Glutamatergic neuron (in vitro differentiated cells): ENCODE results near the gene KSR1. TPM values are rescaled to one million over a fixed set of nuclear protein-coding genes. Genes with fewer than 3 reads are reported as not detected.

ENCODE experiments used
- DNase-seq: peaks from one replicate; pipeline ENCODE4 v3.0.0; 2022
- H3K27ac Mint-ChIP-seq: one replicate; pipeline ENCODE4 v1.8.0; 2020; ENCODE audit warnings: mild to moderate bottlenecking, mixed read lengths, inconsistent platforms; ENCODE audit not compliant: unreplicated experiment
- H3K27me3 Mint-ChIP-seq: one replicate; pipeline ENCODE4 v1.8.0; 2020; ENCODE audit warnings: mild to moderate bottlenecking, moderate library complexity, mixed read lengths, inconsistent platforms; ENCODE audit not compliant: unreplicated experiment
- H3K36me3 Mint-ChIP-seq: one replicate; pipeline ENCODE4 v1.8.0; 2020; ENCODE audit warnings: mild to moderate bottlenecking, mixed read lengths, inconsistent platforms; ENCODE audit not compliant: unreplicated experiment
- H3K4me1 Mint-ChIP-seq: one replicate; pipeline ENCODE4 v1.8.0; 2020; ENCODE audit warnings: mild to moderate bottlenecking, low read depth, mixed read lengths, inconsistent platforms; ENCODE audit not compliant: unreplicated experiment
- H3K4me3 Mint-ChIP-seq: one replicate; pipeline ENCODE4 v1.8.0; 2020; ENCODE audit warnings: mild to moderate bottlenecking, mixed read lengths, inconsistent platforms; ENCODE audit not compliant: unreplicated experiment
- H3K9me3 Mint-ChIP-seq: one replicate; pipeline ENCODE4 v1.8.0; 2020; ENCODE audit warnings: mild to moderate bottlenecking, moderate library complexity, mixed read lengths, inconsistent platforms; ENCODE audit not compliant: unreplicated experiment
- total RNA-seq: library from RNA; stranded (reverse); fragmentation: NEBNext Ultra II Directional; extraction: Animal tissue kit (Norgen Biotek cat#: 25700); gene quantifications from one replicate; pipeline ENCODE4 v1.2.1, GENCODE V29; 2021; ENCODE audit not compliant: unreplicated experiment
- TF ChIP-seq, protein P1 (sequence below): fragments of 200-600 bp; sonication (generic); IDR thresholded peaks from one replicate; pipeline ENCODE4 v1.5.0; 2021; ENCODE audit not compliant: partially characterized antibody, unreplicated experiment

Gene KSR1
- total RNA-seq, 1 donor from 2014 or later: 203 TPM

DNA sequence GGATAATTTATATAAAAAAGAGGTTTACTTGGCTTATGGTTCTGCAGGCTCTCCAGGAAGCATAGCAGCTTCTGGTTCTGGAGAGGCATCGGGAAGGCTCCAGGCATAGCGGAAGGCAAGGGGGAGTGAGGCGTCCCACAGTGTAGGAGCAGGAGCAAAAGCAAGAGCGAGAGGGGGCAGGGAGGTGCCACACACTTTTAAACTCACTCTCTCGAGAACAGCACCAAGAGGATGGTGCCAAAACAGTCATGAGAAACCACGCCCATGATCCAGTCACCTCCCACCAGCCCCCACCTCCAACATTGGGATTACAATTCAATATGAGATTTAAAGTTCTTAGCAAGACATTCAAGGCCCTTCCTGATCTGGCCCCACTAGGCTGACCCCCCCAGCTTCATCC lies 124.8 kb downstream of the KSR1 start:
- Mint-ChIP-seq H3K9me3 (peaks cover 25% of the 10 kb centered on the region), H3K4me3 (no peak overlapping the region), H3K4me1 (peaks cover 41% of the 10 kb centered on the region), H3K27me3 (peaks cover 10% of the 10 kb centered on the region), H3K36me3 (no peaks in the 10 kb centered on the region), H3K27ac (no peak overlapping the region)
- TF ChIP-seq, protein P1, sequence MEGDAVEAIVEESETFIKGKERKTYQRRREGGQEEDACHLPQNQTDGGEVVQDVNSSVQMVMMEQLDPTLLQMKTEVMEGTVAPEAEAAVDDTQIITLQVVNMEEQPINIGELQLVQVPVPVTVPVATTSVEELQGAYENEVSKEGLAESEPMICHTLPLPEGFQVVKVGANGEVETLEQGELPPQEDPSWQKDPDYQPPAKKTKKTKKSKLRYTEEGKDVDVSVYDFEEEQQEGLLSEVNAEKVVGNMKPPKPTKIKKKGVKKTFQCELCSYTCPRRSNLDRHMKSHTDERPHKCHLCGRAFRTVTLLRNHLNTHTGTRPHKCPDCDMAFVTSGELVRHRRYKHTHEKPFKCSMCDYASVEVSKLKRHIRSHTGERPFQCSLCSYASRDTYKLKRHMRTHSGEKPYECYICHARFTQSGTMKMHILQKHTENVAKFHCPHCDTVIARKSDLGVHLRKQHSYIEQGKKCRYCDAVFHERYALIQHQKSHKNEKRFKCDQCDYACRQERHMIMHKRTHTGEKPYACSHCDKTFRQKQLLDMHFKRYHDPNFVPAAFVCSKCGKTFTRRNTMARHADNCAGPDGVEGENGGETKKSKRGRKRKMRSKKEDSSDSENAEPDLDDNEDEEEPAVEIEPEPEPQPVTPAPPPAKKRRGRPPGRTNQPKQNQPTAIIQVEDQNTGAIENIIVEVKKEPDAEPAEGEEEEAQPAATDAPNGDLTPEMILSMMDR: no peak
- DNase-seq: no peak

DNA sequence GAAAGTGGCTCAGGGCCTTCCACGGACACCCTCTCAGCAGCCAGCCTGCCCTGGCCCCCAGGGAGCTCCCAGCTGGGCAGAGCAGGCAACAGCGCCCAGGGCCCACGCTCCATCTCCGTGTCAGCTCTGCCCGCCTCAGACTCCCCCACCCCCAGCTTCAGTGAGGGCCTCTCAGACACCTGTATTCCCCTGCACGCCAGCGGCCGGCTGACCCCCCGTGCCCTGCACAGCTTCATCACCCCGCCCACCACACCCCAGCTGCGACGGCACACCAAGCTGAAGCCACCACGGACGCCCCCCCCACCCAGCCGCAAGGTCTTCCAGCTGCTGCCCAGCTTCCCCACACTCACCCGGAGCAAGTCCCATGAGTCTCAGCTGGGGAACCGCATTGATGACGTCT lies 126.4 kb downstream of the KSR1 start:
- peaks cover 27% of the 10 kb centered on the region for H3K9me3 Mint-ChIP-seq
- H3K27me3 Mint-ChIP-seq: peaks cover 8% of the 10 kb centered on the region
- H3K4me1 Mint-ChIP-seq: peaks cover 29% of the 10 kb centered on the region
- H3K4me3 Mint-ChIP-seq: no peak overlapping the region
- H3K27ac Mint-ChIP-seq: no peak overlapping the region
- H3K36me3 Mint-ChIP-seq: no peaks in the 10 kb centered on the region
- TF ChIP-seq, protein P1: no peak
- DNase-seq: no peak

DNA sequence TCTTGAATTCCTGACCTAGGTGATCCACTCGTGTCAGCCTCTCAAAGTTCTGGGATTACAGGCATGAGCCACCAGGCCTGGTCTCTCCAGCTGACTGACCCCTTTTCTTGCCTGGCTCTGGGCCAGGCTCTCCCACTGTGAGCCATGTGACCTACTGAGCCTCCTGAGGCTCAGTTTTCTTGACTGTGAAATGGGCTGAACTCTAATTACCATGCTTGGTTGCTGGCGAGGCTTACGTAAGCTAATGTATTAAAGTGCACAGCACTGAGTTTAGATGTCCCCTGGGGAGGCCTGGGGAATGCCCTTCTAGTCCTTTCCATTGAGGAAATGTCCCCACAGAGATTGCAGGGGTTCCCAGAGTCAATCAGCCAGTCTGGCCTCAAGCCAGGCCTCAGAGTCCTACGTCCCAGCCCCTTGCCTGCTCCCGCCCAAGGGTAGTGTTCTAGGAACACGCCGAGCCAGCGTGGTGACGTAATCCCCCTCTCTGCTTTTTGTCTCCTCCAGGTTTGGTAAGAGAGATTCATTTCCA lies 129.0 kb downstream of the KSR1 start:
- Mint-ChIP-seq H3K27ac (no peak overlapping the region), H3K4me3 (no peak overlapping the region), H3K36me3 (no peaks in the 10 kb centered on the region), H3K9me3 (peaks cover 27% of the 10 kb centered on the region), H3K27me3 (peaks cover 12% of the 10 kb centered on the region), H3K4me1 (peaks cover 28% of the 10 kb centered on the region)
- no peak for DNase-seq
- TF ChIP-seq, protein P1: no peak

DNA sequence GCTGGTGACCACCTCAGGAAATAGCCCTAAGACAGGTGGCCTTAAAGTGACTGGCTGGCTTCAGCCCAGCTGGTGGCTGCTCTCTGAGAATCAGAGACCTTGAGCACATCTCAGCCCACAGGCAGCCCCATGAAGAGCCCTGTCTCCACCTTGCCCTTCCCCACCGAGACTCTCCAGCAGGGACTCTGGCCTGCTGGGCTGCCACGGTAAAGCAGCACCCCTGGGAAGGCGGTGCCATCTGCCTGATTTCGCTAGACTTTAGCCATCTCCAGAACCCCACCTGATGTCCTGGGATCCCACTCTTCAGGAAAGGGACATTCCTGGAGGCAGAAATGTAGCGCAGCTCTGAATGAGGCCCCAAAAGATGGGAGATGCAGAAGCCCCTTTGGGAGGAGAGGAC lies 129.5 kb downstream of the KSR1 start:
- peak overlapping the region; percentile 70 for H3K27ac Mint-ChIP-seq
- H3K27me3 Mint-ChIP-seq: peaks cover 10% of the 10 kb centered on the region
- DNase-seq: no peak

DNA sequence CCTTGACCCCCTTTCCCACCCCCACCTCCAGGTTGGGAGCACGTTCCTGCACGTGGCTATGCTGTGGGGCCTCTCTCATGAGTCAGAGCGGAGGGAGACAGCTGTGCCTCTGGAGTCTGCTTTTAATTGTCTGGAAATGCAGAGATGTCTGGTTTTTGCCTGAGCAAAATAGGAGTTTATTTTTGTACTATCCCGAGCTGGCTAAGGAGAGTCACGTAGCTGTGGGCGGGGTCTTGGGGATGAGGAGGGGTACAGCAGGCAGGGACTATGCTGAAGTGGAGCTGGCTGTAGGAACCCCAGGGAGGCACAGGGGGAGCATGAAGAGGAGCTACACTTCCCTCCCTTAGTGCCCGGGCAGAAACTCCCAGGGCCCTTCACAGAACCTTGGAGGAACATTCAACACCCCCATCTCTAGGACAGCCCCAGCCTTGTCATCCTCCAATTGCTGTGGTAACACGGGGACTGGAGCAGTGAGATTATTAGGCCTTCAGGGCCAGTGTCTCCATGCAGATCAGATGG lies 130.0 kb downstream of the KSR1 start:
- peak overlapping the region; percentile 70 for H3K27ac Mint-ChIP-seq
- DNase-seq: no peak
- TF ChIP-seq, protein P1: no peak
- H3K9me3 Mint-ChIP-seq: peaks cover 27% of the 10 kb centered on the region
- no peaks in the 10 kb centered on the region for H3K36me3 Mint-ChIP-seq
- H3K4me3 Mint-ChIP-seq: no peak overlapping the region
- H3K27me3 Mint-ChIP-seq: peaks cover 12% of the 10 kb centered on the region
- peaks cover 26% of the 10 kb centered on the region for H3K4me1 Mint-ChIP-seq

More for the DNA sequence above, 129.5 kb downstream of the KSR1 start:
- H3K9me3 Mint-ChIP-seq: peaks cover 26% of the 10 kb centered on the region
- peaks cover 25% of the 10 kb centered on the region for H3K4me1 Mint-ChIP-seq
- no peaks in the 10 kb centered on the region for H3K36me3 Mint-ChIP-seq
- TF ChIP-seq, protein P1: no peak
- H3K4me3 Mint-ChIP-seq: no peak overlapping the region
